ENCODE measurements around the gene RETSAT.
"Not testable (repeated sequence)": the region's sequence is repeated elsewhere in the genome, so short reads cannot be mapped to it uniquely, and the experiment has no call there.

Gene RETSAT

GRCh38 chr2:85377083-85377482 is 22.8 kb upstream of the RETSAT start:
- DNase-seq = no peak

GRCh38 chr2:85376291-85377065 is 22.1 kb upstream of the RETSAT start:
- DNase-seq = no peak

- DNase-seq = no peak
Measured at GRCh38 chr2:85371045-85371444, 16.7 kb upstream of the RETSAT start.

- no peak for DNase-seq
Measured at GRCh38 chr2:85369500-85369899, 15.2 kb upstream of the RETSAT start.

- DNase-seq = no peak
Measured at GRCh38 chr2:85368921-85369320, 14.6 kb upstream of the RETSAT start.

- no peak for DNase-seq
Measured at GRCh38 chr2:85367180-85367579, 12.9 kb upstream of the RETSAT start.

GRCh38 chr2:85362653-85363387 is 8.5 kb upstream of the RETSAT start:
- not testable (repeated sequence) for DNase-seq

- DNase-seq = no peak
Measured at GRCh38 chr2:85357736-85358135, 3.4 kb upstream of the RETSAT start.

- DNase-seq = no peak
Measured at GRCh38 chr2:85356186-85356585, 1.9 kb upstream of the RETSAT start.

GRCh38 chr2:85355521-85355920 is 1.2 kb upstream of the RETSAT start:
- DNase-seq = no peak

GRCh38 chr2:85355073-85355410 is 714 bp upstream of the RETSAT start:
- no peak for DNase-seq

GRCh38 chr2:85353876-85354285 is 447 bp downstream of the RETSAT start:
- no peak for DNase-seq

- DNase-seq = no peak
Measured at GRCh38 chr2:85347599-85347998, 6.7 kb downstream of the RETSAT start.

- DNase-seq = no peak
Measured at GRCh38 chr2:85344356-85344954, 9.9 kb downstream of the RETSAT start.

- not testable (repeated sequence) for DNase-seq
Measured at GRCh38 chr2:85343207-85343895, 11.0 kb downstream of the RETSAT start.

- DNase-seq = no peak
Measured at GRCh38 chr2:85342156-85342555, 12.2 kb downstream of the RETSAT start.

- no peak for DNase-seq
Measured at GRCh38 chr2:85341269-85342029, 12.9 kb downstream of the RETSAT start.

- DNase-seq = no peak
Measured at GRCh38 chr2:85340034-85340892, 14.1 kb downstream of the RETSAT start.

GRCh38 chr2:85334928-85335327 is 19.4 kb downstream of the RETSAT start:
- no peak for DNase-seq

- DNase-seq = not testable (repeated sequence)
Measured at GRCh38 chr2:85333877-85334276, 20.5 kb downstream of the RETSAT start.

GRCh38 chr2:85330839-85331636 is 23.3 kb downstream of the RETSAT start:
- DNase-seq = no peak
